ENCODE measurements around the gene COL23A1. TPM values are rescaled to one million over a fixed set of nuclear protein-coding genes. Genes with fewer than 3 reads are reported as not detected.
A peak's percentile ranks its signal among the peaks of the same experiment; 100 is the strongest.

Gene COL23A1
- total RNA-seq = 0.32 TPM

DNA sequence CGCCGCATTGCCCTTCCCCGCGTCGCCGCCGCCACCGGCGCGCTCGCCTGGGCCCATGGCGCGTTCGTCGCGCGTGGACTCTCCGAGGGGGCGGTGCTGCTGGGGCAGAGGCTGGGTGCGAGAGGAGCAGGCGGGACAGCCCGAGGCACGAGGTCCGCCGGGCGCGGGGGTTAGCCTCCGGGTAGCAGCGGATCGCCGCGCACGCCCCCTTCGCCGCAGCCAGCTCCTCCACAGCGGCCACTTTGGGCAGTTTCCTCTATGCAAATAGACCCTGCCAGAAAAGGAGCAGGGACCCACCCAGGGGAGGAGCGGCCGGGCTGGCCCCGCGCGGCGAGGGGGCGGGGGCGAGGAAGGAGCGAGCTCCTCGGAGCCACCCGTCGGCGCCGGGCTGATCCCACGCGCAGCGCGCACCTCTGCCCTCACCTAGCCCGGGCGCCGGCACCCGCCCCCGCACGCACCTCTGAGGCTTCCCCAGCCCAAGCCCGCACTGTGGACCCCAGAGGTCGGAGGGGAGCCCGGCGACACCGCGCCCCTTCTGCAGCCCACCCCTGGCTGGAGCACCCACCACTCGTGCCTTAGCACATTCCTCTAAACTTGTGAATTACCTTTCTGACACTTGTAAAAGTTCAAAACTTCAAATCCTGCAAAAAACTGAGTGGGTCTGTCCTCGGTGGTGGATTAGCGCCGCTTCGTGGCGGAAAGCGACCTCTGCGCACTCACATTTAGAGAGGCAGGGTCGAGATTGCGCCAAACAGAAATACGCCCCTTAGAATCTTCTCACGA is at the start of gene COL23A1:
COL23A1 (minus strand) TSS at position 253 of the 783 bp plus-strand sequence.
- peak; percentile 56 for ATAC-seq

DNA sequence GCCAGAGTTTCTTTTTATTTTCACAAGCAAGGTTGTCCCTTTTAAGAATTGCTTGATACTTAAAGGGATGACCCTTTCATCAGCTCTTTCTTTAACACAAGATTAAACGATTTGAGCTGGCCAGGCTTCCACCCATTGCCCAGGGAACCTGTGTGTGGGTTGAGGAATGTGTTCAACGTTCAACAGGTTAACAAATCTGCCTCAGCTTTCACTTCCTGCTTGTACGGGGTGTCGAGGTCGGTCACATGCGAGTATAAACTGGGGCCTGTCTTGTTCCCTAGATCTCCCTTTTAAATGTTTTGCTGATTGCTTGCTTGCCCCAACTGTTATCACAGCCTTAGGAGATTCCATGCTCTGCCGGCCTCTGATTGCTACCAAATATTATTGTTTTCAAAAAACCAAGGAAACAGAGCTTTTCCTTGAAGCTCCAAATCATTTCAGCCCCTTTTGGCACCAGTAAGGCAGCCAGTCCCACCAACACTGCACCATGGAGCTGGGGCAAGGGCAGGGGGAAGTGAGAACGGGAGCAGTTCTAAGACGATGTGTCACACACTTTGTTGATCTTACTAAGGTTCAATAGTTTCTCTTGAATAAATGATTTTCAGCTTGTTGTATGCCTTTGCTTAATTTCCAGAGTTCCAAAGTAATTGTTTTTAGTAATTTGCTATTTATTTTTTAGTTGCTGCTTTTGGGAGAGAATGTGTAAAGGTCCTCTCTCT is 47.3 kb upstream of the COL23A1 start:
- ATAC-seq = no peak

DNA sequence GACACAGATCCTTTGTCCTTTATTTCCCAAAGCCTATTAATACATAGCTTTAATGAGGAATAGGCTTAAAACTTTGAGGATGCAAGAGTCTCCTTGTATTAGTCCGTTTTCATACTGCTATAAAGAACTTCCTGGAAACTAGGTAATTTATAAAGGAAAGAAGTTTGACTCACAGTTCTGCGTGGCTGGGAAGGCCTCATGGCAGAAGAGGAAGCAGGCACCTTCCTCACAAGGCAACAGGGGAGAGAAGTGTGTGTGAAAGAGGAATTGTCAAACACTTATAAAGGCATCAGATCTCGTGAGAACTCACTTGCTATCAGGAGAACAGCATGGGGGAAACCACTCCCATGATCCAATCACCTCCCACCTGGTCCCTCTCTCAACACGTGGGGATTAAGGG is 42.1 kb upstream of the COL23A1 start:
- no peak for ATAC-seq

DNA sequence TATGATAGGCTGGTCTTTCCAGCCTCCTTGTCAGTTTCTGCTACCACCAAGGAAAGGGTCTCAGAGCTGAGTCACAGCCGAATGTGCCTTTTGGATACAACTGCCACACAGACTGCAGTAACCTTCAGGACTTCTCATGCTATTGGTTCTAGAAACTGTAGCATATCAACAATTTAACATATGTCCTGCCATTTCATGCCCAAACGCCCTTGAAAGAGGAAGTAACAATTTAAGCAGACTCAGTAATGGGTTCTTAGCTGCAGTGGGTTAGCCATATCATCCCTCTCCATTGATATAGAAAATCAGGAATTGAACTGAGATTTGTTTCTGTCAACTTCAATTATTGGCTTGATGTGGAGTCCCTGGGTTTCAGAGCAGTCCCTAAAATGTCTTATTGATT is 40.8 kb upstream of the COL23A1 start:
- ATAC-seq = no peak

DNA sequence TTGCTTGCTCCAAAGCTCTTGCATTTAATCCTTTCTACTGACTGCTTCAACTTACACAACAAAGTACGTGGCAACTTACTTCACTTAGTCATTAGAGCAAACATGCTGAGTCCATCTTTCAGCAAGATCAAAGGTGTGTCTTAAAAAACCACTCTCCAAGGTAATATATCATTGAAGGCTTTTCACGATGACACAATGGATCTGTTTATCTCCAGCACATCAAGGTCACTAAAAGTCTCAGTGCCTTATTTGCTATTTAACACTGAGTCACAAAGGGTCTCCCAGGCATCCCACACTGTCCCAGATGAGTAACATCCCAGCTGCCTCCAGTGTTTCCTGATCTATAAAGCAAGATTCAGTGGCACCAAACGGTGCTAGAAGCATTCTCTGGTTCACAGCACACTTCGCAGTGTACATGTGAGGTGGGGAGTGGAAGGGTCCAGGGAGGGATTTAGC is 40.3 kb upstream of the COL23A1 start:
- peak; percentile 17 for ATAC-seq

DNA sequence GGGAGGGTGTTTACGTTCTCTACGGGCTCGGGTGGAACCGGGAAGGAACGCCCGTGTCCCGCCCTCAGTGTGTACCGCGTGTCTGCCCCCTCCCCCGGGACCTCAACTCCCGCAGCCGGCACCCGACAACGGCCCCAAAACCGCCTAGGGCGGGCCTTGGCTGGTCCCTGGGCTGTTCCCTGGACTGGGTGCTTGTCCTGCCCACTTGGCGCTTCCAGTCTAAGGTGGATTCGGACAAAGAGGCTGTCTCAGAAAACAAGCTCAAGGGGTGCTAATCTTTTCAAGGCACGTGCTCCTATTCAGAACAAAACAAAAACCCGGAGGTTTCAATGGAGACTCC is 37.0 kb upstream of the COL23A1 start:
- no peak for ATAC-seq

DNA sequence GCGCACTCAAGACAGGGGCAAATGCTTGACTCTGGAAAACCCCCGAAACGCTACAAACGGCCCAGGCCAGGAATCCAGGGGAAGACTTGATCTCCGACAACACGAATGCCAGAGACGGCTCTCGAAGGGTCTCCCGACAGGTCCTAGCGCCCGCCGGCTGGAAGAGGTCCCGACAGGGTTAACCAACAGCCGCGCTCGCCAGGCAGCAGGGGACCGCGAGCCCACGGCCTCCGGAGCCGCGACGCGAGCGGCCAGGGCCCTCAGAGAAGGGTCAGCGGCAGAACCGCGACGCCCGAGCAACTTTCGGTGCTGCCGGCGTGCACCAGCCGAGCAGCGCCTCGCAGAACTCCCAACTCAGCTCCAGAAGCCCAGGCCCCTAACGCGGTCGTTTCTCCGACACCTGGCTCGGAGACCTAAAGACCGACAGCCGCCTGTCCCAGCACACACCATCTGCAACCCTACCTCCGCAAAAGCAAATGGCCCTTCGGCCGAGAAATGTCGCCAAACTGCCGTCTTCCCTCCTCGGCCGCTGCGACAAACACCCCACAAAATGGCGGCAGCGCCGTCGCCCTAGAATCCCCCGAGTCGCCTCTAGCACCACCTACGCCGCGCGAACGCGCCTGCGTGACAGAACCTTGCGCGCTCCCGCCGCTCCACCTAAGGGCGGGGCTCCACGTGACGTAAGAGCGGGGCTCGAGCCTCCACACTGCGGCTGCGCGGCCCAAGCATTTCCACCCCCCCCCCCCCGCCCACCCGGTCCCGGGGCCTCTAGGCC is 36.5 kb upstream of the COL23A1 start, which contains the start of gene CLK4:
CLK4 (minus strand) TSS at position 567 of the 775 bp plus-strand sequence. CDS start 3,634 bp downstream, outside the sequence.
- peak; percentile 96 for ATAC-seq

DNA sequence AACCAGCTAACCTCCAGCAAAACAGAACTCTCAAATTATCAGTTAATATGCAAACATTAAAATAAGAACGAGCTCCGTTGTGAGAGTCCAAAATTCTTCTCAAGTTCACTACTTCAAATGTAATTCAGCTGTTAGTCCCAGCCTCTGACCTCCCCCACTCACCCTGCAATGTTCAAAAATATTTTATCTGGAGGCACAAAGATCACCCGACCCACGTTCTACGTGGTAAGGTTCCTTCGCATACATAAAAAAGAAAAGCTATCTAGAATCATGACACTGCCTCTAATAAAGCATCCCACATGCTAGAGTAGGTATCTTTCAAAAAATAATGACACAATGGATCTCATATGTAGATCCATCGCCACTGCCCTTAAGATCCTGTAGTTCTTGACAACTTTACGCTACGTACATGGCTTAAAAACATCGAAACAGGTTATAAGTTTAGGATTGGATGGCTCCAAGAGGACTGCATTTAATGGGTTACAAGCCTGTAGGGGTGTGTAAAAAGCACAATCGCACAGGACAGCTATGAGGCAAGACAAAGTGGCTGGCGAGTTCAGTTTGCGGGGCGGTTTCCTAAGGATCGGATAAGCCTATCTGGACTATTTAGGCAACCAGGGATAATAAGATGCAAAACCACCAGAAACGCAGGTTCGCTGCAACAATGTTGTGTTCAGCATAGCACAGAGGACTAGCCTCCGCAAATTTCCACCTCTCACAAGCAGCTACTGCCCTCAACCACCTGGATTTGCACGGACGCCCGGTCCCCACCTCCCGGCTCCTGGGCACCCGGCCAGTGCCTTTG is 35.7 kb upstream of the COL23A1 start:
- peak; percentile 27 for ATAC-seq

DNA sequence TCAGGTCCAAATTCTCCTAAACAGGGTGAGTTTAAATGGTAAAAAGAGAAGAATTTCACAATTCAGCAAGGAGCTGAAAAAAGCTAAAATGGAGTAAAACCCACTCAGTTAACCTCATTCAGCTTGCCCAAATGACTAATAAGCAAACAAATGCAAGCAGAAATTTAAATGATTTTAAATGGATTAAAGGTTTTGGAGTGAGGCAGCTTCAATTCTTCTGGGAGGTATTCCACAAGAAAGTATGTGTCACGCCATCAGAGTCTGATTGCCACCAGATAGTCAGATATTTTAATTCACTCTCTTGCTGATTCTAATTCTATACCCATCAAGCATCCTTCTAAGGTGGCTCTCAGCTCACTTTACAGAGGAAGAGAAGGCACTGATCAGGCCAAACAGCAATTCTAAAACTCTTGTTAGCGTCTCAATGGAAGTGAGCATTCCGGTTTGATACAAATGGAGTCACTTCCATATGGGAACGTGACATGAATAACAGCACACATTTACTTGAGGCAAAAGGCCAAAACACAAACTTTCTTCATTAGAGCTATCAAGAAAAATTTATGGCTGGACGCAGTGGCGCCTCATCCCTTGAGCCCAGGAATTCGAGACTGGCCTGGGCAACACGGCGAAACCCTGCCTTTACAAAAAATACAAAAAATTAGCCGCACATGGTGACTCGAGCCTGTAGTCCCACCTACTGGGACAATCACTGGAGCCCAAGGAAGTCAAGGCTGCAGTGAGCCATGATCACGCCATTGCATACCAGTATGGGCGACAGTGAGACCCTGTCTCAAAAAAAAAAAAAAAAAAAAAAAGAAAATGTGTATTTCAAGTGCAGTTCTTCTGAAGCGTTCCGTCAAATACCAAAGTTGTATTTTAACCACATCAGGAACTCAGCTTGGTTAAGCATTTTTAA is 34.7 kb upstream of the COL23A1 start:
- no peak for ATAC-seq

DNA sequence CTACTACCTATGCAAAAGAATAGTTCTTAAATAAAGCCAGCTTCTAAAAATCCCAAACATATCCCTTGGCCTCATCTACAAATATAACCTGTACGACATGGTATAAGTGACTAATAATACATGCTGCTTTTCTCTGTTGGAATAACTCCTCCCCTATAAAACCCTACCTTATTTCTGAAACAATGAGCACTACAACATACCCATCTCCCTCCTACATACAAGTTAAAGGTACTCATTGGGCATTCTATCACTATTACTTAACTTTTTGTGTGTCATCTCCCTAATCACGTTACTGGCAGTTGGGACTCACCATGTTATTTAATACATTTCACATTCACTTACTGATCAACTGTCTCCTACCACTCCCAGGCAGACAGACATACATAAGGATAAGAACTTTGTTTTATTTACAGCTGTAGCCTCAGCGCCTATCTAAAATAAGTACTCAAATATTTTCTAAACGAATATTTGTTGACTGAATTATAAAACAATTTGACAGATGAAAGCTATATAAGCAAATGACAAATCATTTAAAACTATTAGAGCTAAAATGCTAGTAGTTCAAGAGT is 32.6 kb upstream of the COL23A1 start:
- peak; percentile 58 for ATAC-seq

DNA sequence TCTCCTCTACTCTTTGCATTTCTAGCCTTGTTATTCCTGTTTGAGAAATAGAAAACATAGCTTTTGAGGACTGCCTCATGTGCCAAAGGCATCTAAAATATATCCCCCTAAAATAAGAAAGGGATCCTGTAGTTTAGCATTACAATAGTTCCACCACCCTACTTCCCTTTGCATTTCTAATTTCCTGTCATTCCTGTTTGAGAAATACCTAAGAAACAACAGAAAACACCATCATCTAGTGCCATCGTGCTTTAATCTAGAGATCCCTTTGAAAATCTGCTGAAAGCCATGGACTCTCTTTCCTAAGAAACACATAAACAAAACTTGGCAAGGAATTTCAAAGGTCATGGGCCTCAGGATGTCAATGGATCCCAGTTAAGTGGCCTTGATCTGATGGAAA is 29.2 kb upstream of the COL23A1 start:
- ATAC-seq = no peak

DNA sequence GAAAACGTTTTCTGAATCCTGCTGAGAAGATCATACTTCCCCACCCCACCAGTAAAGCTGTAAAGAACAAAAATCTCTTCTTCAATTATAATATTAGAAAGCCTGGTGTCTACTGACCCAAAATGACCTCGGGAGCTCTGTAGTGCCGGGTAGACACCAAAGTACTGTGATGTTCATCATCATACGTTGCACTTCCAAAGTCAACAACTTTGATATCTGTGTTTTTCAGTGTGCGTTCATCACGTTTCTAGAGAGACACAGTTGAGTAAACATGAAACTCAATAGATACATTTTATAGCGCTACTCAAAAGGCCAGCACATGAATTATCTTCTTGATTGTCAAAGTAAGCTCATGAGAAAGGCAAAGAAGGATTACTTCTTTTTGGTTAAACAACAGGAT is 22.1 kb upstream of the COL23A1 start:
- no peak for ATAC-seq

DNA sequence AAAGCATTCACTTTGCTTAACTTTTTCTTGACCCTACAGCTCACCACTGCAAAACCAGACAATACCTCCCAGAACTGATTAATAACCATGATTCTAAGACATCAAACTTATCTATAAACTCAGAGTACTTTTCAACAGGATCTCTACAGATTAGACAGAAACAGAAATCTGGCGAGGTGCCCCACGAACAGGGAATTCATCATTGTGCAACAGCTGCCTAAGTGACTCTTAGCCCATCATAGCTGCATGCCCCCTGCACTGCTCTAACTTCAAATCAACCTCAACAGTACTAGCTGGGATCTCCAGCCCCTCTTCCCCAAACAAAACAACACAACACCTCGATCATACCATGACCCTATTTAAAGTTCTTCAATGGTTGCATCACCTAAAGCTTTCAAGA is 16.1 kb upstream of the COL23A1 start:
- ATAC-seq = no peak

DNA sequence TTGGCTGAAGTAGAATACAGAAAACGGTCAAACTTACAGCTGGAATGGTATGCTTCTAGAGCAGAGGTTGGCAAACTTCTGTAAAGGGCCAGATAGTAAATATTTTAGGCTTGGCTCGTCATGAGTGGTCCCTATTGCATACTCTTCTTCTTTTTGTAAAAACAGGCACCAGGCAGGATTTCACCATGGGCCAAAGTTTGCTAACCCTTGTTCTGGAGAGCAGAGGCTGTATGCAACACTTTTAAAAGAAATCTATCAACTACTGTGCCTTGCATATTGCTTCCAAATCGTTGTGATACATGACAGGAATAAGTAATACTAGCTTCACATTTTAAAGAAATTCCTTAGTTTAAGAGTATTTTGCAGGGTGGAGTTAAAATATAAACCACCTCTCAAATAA is 15.6 kb upstream of the COL23A1 start:
- no peak for ATAC-seq

DNA sequence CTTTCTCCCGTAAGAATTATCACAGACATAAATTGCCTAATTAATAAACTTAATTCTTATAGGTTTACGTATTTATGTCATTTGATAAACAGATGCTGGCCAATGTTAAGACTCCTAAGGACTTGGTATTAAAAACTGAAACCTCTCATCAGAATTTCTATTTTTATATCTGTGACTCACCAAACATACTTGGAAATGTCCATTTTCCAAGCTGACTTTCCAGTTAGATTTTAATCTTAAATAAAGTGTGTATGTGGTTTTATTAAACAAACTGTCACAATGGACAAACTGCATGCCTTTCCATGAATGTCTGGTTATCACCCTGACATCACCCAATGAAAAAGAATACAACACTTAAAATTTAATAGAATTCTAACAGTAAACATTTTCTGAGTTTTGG is 12.6 kb upstream of the COL23A1 start:
- no peak for ATAC-seq

DNA sequence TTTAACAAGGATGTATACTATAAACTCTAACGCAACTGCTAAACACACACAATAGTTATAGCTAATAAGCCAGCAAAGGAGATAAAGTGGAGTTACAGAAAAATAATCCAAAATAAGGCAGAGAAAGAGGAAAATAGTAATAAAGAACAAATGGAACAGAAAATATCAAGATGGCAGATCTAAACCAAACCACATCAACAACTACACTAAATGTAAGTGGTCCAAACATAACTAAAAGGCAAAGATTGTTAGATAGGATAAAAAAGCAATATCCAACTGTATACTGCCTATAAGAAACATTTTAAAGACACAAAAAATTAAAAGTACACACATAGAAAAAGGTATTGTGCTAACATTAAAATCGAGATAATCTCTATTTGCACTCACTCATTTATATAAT is 5.6 kb upstream of the COL23A1 start:
- ATAC-seq = no peak

DNA sequence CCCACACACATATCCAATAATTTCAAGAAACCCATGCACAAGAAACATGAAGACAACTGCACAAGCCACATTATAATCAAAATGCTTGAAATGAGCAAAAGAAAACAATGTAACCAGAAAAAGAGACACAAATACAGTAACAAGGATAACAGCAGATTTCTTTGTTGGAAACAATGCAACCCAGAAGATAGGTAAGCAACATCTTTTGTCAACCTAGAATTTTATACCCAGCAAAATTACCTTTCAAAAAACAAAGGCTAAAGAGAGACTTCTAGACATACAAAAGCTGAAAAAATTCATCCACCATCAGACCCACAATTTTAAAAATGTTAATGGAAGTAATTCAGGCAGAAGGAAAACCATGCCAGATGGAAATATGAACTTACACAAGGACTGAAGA is 5.0 kb upstream of the COL23A1 start:
- ATAC-seq = no peak

DNA sequence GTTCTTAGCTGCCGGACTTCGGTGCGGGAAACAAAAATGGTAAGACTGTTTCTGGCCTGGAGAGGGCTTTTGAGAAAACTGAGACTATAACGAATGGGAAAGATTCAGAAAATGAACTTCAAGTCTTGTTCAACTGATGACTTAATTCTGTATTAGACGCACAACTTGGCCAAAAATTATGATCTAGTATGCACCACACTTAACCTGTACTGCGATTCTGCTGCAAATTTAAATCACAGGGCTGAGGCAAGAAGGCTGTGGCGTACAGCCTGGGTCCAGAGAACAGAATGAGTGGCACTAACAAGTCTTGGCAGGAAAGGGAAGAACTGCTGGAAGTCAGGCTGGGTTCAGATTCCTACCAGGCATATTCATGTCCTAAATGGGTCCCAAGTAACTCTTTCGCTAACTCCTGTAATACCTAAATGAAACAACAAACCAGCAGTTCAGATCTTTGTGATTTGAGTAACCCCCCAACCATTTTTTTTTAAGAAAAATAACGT is 781 bp upstream of the COL23A1 start:
- peak; percentile 48 for ATAC-seq

DNA sequence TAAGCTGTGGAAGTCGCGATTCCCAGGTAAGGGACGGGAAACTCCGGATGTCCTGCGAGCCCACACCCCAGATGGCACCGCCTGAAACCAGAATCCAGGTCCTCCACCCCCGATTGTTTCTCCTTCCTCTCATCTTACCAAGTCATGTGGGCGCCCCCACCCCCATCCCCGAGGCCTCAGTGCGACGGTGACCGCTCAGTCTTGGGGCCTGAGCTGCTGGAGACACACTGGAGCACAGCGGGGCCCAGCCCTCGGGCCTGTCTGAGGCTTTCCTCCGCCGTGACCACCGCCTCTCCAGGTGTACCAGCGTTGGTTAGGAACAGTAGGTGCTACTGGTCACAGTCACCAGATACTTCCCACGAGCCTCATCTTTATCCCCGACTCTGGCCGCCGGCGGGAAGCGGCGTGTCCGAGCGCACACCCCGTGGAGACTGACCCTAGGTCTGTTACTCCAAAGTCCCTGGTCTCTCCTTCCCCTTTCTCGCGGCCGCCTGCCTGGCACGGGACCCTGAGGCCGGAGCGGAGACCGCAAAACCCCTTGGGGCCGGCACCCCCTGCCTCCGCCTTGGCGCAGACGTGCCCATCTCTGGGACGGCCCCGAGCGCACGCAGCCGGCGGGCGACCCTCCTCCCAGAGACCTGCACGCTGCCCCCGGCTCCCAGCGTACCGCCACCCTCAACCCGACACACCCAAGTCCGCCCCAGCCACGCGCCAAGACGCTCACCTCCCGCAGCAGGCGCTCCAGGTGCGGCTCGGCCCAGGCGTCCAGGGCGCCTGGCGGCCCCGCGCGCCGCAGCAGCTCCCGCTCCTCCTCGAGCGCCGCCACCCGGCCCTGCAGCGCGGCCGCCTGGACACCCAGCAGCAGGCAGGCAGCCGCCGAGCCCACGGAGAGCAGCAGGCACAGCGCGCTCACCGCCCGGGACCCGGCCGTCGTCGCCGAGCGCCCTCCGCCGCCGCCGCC is 733 bp downstream of the COL23A1 start:
- peak; percentile 18 for ATAC-seq

DNA sequence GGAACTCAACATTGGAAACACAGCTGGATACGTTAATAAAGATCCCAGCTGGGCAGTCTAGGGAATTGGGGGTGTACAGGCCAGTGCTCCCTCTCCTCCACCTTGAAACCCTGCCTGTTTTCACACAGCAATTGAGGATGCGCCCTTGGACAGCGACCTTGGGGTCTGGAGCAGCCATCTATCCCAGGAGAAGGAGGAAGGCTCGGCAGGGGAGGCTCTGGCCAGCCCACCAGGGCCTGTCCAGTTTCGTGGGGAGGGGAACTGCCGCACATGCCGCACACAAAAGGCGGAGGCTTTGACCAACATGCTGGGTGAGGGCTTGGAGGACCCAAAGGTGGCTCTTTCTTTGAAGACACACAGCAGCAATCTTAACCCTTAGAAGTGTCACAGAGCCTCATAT is 1.4 kb downstream of the COL23A1 start:
- no peak for ATAC-seq
